ENCODE results near the gene MSRB1. TPM values are rescaled to one million over a fixed set of nuclear protein-coding genes. Genes with fewer than 3 reads are reported as not detected.

Gene MSRB1
- total and polyA plus RNA-seq, 9 of the 15 experiments (the other 6 are each of a cell fraction or from before 2014, with no cell fraction given), result 5.4 to 33.7 (median 25.7) TPM

GRCh38 chr16:1930338-1930720 is 12.7 kb downstream of the MSRB1 start:
- ATAC-seq (no peak), FAIRE-seq (no peak), DNase-seq (ENCODE audit: extremely low read depth in 1 of 4, low spot score in 3 of 4) (no peak)
- Histone ChIP-seq H3K4me1 (replicated peaks in 1 of 2; ENCODE audit: control insufficient read depth in 2 of 2, insufficient read depth in 2 of 2, low read length in 2 of 2) (peaks cover 7 to 43% of the 10 kb centered on the region in 2 experiments; a peak in 4 of 5 replicates), H3K79me2 (ENCODE audit: control insufficient read depth, insufficient read depth, low read length) (no peaks in the 10 kb centered on the region), H2AFZ (ENCODE audit: low read depth, low read length) (peak overlapping the region; percentile 95), H3K27ac (ENCODE audit: extremely low read depth, low read depth, low read length) (no peak overlapping the region), H3K9me1 (ENCODE audit: control insufficient read depth, insufficient read depth, low read length) (no peaks in the 10 kb centered on the region), H4K20me1 (replicated peaks; ENCODE audit: control insufficient read depth, insufficient read depth, low read length) (no peaks in the 10 kb centered on the region), H3K36me3 (ENCODE audit: control insufficient read depth, insufficient read depth, low read length) (no peaks in the 10 kb centered on the region), H3K27me3 (ENCODE audit: control insufficient read depth in 2 of 2, insufficient read depth in 2 of 2, low read length in 2 of 2) (no peaks in the 10 kb centered on the region), H3K4me2 (ENCODE audit: insufficient read depth, low read length) (no peak overlapping the region), H3K9ac (ENCODE audit: insufficient read depth in 1 of 2, low read depth in 2 of 2, low read length in 2 of 2) (no peak overlapping the region), H3K4me3 (no peak overlapping the region), H3K9me3 (replicated peaks; ENCODE audit: control insufficient read depth, insufficient read depth, low read depth, low read length) (no peaks in the 10 kb centered on the region)
- intact Hi-C loops (cut with micrococcal nuclease), result no loop called here
- POLR2A ChIA-PET, result no interaction called here
- CTCF ChIA-PET (ENCODE audit: low intra/inter-chr PET ratio), result interaction anchor here (0.6 to 3.4 kb wide), 7 partner anchors 58 to 683 kb away, joined by 3 to 51 read pairs (median 8); partner anchors contain the start of genes EME2, MEIOB and MRPS34
- 73% methylated on average over 5 of the region's 10 CpGs for WGBS (ENCODE audit: insufficient coverage, low coverage, missing lambda C conversion rate)
- no TSS peak for BruUV-seq (replicated peaks)
- in situ Hi-C loops (cut with MboI), result loop anchor here (5.0 kb wide), 1 partner anchor 148 kb away; the partner anchor contains the start of genes NUBP2 and SPSB3
- TF ChIP-seq PCBP1 (IDR thresholded peaks at IDR 0.05; ENCODE audit: low read depth, low read length, poor library complexity, severe bottlenecking) (peak; percentile 61), PML (IDR thresholded peaks at IDR 0.05; ENCODE audit: low read length) (no peak)
- TF ChIP-seq, protein P1, sequence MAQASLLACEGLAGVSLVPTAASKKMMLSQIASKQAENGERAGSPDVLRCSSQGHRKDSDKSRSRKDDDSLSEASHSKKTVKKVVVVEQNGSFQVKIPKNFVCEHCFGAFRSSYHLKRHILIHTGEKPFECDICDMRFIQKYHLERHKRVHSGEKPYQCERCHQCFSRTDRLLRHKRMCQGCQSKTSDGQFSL (CRISPR knock-in tag; IDR thresholded peaks at IDR 0.05), result no peak
- TF ChIP-seq, protein P1 (tag; IDR thresholded peaks at IDR 0.05), result 0 out of 4 replicates have a peak, but pooled peaks of 1 of the 2 experiments have one; percentile 10
